ENCODE measurements around the gene PIN1. TPM values are rescaled to one million over a fixed set of nuclear protein-coding genes. Genes with fewer than 3 reads are reported as not detected.

Gene PIN1
- total and polyA plus RNA-seq, 9 donors, result 6.3 to 94.2 (median 61.0) TPM

DNA sequence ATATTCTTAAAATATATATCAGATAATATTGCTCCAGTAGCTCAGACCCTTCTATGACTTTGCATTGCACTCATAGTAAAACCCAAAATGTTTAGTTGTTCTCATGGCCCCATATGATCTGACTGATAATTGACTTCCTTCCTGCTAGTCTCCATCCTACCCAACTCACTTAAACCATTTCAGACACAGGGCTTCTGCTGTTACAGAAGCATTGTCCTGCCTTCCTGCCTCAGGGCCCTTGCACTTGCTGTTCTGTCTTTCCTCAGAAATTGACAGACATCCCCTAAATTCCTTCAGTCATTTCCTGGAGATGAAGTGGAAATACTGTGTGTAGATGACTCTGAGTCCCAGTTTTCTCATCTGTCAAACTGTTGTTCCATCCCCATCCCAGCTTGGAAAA is 36.0 kb upstream of the PIN1 start:
- TF ChIP-seq CTCF (IDR thresholded peaks at IDR 0.05), result no peak
- TF ChIP-seq EP300 (IDR thresholded peaks at IDR 0.05), result no peak
- no peak for TF ChIP-seq POLR2A (IDR thresholded peaks at IDR 0.05)
- intact Hi-C loops (cut with DNase I), result loop anchor here in 3 of 4 donors (5.0 to 10.0 kb wide), 5 partner anchors 177 to 654 kb away; partner anchors contain the start of genes ZNF317 (in 1 of the 3) and ZNF561 (in 1 of the 3)
- Histone ChIP-seq H3K27me3 (no peaks in the 10 kb centered on the region), H3K27ac (no peak overlapping the region), H3K9me3 (no peaks in the 10 kb centered on the region), H3K36me3 (no peaks in the 10 kb centered on the region), H3K4me1 (ENCODE audit: insufficient read depth) (no peaks in the 10 kb centered on the region), H3K4me3 (no peak overlapping the region)
- no peak for DNase-seq

- no peak for TF ChIP-seq CTCF (IDR thresholded peaks at IDR 0.05)
- TF ChIP-seq EP300 (IDR thresholded peaks at IDR 0.05), result no peak
- no peak for TF ChIP-seq POLR2A (IDR thresholded peaks at IDR 0.05)
- Histone ChIP-seq H3K36me3 (no peaks in the 10 kb centered on the region), H3K27me3 (no peaks in the 10 kb centered on the region), H3K4me1 (ENCODE audit: insufficient read depth) (no peaks in the 10 kb centered on the region), H3K9me3 (no peaks in the 10 kb centered on the region), H3K4me3 (no peak overlapping the region), H3K27ac (no peak overlapping the region)
- no peak for DNase-seq
- WGBS, 3 donors, result 89 to 91% (median 89%) methylated on average over 10 of the region's 10 CpGs
- intact Hi-C loops (cut with DNase I), result loop anchor here in 1 of 4 donors (10.0 kb wide), 1 partner anchor 597 kb away; no protein-coding TSS in a partner anchor
Observed at GRCh38 chr19:9801976-9802375, 33.1 kb upstream of the PIN1 start.

DNA sequence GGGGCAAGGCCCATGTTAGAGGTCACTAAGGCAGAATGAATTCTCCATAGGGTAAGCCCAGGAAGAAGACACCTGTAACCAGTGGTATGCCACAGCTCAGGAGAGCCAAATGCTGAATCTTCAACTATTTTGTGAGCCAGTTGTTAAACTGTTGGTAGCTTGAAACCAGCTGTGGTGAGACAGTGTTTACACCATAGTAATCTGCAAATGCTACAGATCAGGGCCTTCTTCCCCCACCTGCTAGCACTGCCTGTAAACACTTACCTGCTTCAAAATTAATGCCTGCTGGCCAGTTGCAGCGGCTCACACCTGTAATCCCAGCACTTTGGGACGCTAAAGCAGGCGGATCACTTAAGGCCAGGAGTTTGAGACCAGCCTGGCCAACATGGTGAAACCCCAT is 28.3 kb upstream of the PIN1 start:
- intact Hi-C loops (cut with DNase I), result loop anchor here in 1 of 4 donors (10.0 kb wide), 1 partner anchor 602 kb away; no protein-coding TSS in a partner anchor
- Histone ChIP-seq H3K36me3 (no peaks in the 10 kb centered on the region), H3K4me3 (no peak overlapping the region), H3K27me3 (no peaks in the 10 kb centered on the region), H3K27ac (no peak overlapping the region), H3K9me3 (no peaks in the 10 kb centered on the region), H3K4me1 (ENCODE audit: insufficient read depth) (no peaks in the 10 kb centered on the region)
- TF ChIP-seq CTCF (IDR thresholded peaks at IDR 0.05), result no peak
- TF ChIP-seq EP300 (IDR thresholded peaks at IDR 0.05), result no peak
- TF ChIP-seq POLR2A (IDR thresholded peaks at IDR 0.05), result no peak
- WGBS, 3 donors, result 87 to 90% (median 89%) methylated on average over 3 of the region's 3 CpGs
- DNase-seq, result no peak

DNA sequence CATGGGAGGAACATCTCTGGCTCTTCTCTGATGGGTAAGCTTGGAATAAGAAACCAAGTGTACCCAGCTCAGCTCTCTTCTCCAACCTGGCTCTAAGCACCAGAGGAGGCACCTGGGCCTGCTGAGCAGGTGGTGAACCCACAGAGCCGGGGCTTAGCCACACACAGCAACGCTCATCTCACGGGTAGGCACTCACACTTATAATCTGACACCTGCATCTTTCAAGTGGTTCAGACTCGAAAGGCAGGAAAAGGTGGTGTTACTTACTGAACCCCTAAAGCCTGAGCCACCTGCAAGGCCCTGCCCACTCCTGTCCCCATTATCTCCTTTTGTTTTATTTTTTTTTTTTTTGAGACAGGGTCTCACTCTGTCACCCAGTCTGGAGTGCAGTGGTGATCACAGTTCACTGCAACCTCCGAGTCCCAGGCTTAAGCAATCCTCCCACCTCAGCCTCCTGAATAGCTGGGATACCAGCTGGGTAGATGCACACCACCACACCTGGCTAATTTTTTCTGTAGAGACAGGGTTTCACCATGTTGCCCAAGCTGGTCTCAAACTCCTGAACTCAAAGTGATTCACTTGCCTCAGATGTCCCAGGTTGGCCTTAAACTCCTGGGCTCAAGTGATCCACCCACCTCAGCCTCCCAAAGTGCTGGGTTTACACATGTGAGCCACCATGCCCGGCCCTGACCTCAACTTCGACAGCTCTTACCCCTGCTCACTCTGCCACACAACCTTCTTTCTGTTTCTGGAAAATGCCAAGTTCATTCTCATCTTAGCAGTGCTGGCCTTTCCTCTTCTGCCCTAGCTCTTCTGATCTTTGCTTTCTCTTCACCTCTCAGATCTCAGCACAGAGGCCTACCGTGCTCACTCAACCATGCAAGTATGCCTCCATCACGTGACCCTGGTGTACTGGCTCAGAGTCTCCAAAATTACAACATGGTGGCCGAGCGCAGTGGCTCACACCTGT is 26.0 kb upstream of the PIN1 start:
- H3K36me3 ChIP-seq, result no peaks in the 10 kb centered on the region
- H3K4me3 ChIP-seq, result no peak overlapping the region

More for the DNA sequence above, 26.0 kb upstream of the PIN1 start:
- Histone ChIP-seq H3K9me3 (no peaks in the 10 kb centered on the region), H3K4me1 (ENCODE audit: insufficient read depth) (no peaks in the 10 kb centered on the region), H3K27ac (no peak overlapping the region), H3K27me3 (no peaks in the 10 kb centered on the region)
- TF ChIP-seq POLR2A (IDR thresholded peaks at IDR 0.05) (no peak), EP300 (IDR thresholded peaks at IDR 0.05) (no peak), CTCF (IDR thresholded peaks at IDR 0.05) (no peak)
- 88 to 90% (median 89%) methylated on average over 11 of the region's 11 CpGs for WGBS, 3 donors
- intact Hi-C loops (cut with DNase I), result loop anchor here in 1 of 4 donors (10.0 kb wide), 1 partner anchor 604 kb away; no protein-coding TSS in a partner anchor
- no peak for DNase-seq
